Pancreas (tissue), 10 donors: ENCODE data around the gene MTHFD1L. TPM values are rescaled to one million over a fixed set of nuclear protein-coding genes. Genes with fewer than 3 reads are reported as not detected.

Experiments
- ATAC-seq, 4 donors: fragments of 200-7000 bp; cut with Tn5 transposase; one replicate each; pipeline versions ENCODE4 v1.8.0 to v1.9.1; 2020; ENCODE audit warnings: mild to moderate bottlenecking in 4 of 4, moderate library complexity in 4 of 4
- DNase-seq, 6 donors: peaks; one replicate each; pipeline ENCODE4 v3.0.0-alpha.2; 2020
- FAIRE-seq: peaks from 2 replicates; lab custom pipeline; 2012; peaks lifted over from hg19 to GRCh38; lab: Jason Lieb, UNC
- H3K27ac ChIP-seq, 4 donors: fragments of 200-600 bp; sonication (generic); 1 replicate in 3 of 4; 2 replicates in 1 of 4; pipeline versions ENCODE4 v1.5.0 to v1.8.0; 2020
- H3K27me3 ChIP-seq, 4 donors: fragments of 200-600 bp; one replicate each; pipeline ENCODE4 v1.8.0; 2021
- H3K36me3 ChIP-seq, 3 donors: fragments of 200-600 bp; sonication (generic) in 1 of 3; one replicate each; pipeline versions ENCODE4 v1.5.0 to v1.8.0; 2020 to 2021
- H3K4me1 ChIP-seq, 3 donors: fragments of 200-600 bp; one replicate each; pipeline ENCODE4 v1.8.0; 2021
- H3K4me3 ChIP-seq, 4 donors: fragments of 200-600 bp; sonication (generic) in 2 of 4; one replicate each; pipeline versions ENCODE4 v1.5.0 to v1.8.0; 2020 to 2021
- H3K9me3 ChIP-seq, 4 donors: fragments of 200-600 bp; one replicate each; pipeline ENCODE4 v1.8.0; 2021
- WGBS, 2 donors: extraction: QIAGEN DNeasy Blood & Tissue Kit; methylation state at CpG; one replicate each; pipeline ENCODE4 v1.1.7; 2013; 5-methylcytosine and 5-hydroxymethylcytosine counted together
- intact Hi-C, 3 donors: fragments of 100-400 bp; cut with DNase I; formaldehyde crosslinking; loops; one replicate each; pipeline versions ENCODE4 v1.11.1 to v1.14.2; 2022
- polyA plus RNA-seq, 2 donors: library from polyadenylated mRNA; stranded (reverse); fragments of 200-250 nt; gene quantifications; one replicate each; pipeline ENCODE4 v1.2.3, GENCODE V29; 2013
- total RNA-seq, 6 donors: library from RNA; stranded (reverse); fragmentation: NEBNext Ultra II Directional in 4 of 6; extraction: Animal tissue kit (Norgen Biotek cat#: 25700) in 4 of 6; gene quantifications; one replicate each; pipeline versions ENCODE4 v1.2.1 to v1.2.4, GENCODE V29; 2021 to 2023
- TF ChIP-seq, protein P1 (sequence below), 4 donors: fragments of 200-600 bp; sonication (generic) in 3 of 4; IDR thresholded peaks; one replicate each; pipeline versions ENCODE4 v1.5.0 to v1.8.0; 2021; ENCODE audit warnings: antibody characterized with exemption in 4 of 4
- donor health status: healthy with polysubstance abuse.
- donor health status: DM: no; HTN: no; CAD: no; lungs with moderate emphysema.
- donor health status: DM: no; HTN: no; CAD: no.
- donor health status: control.
- donor health status: control.
- donor health status: Bipolar disorder and iron deficiency.
- donor health status: DM: yes; HTN: yes; CAD: no.
- donor health status: DM: no; HTN: no; CAD: no.
- donor health status: DM: no; HTN: no; CAD: no.
- donor health status: DM: yes; HTN: yes; CAD: no.

The MTHFD1L gene
- total and polyA plus RNA-seq, 8 donors: 3.2 to 26.5 (median 9.0) TPM

DNA sequence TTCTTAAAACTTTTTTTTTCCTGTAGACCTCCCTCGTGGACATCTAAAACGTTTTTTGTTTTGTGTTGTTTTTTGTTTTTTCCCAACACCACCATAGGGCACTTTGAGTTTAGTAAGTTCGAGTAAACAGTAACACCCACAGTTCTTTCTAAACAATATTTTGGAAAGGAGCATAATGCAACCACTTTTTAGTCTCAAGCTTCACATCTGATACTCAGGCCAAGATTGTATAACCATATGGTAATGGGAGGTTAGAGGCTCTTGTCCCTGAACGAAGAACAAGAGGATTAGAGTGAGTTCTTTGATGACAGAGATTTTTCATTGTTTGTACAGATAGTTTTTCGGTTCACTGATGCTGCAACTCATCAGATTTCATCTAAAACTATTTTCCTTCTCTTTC lies 144.6 kb downstream of the MTHFD1L start:
- Histone ChIP-seq H3K27ac (no peak overlapping the region), H3K36me3 (no peaks in the 10 kb centered on the region), H3K4me1 (peaks cover 0 to 6% (median 4%) of the 10 kb centered on the region in 3 donors), H3K27me3 (no peaks in the 10 kb centered on the region), H3K9me3 (no peaks in the 10 kb centered on the region), H3K4me3 (no peak overlapping the region)
- intact Hi-C loops: loop anchor here in 1 of 3 donors (5.0 kb wide), 1 partner anchor 312 kb away; no protein-coding TSS in a partner anchor
- ATAC-seq (no peak), DNase-seq (no peak), FAIRE-seq (no peak)
- 76 to 85% methylated on average over 5 of the region's 5 CpGs for WGBS, 2 donors
- TF ChIP-seq, protein P1, sequence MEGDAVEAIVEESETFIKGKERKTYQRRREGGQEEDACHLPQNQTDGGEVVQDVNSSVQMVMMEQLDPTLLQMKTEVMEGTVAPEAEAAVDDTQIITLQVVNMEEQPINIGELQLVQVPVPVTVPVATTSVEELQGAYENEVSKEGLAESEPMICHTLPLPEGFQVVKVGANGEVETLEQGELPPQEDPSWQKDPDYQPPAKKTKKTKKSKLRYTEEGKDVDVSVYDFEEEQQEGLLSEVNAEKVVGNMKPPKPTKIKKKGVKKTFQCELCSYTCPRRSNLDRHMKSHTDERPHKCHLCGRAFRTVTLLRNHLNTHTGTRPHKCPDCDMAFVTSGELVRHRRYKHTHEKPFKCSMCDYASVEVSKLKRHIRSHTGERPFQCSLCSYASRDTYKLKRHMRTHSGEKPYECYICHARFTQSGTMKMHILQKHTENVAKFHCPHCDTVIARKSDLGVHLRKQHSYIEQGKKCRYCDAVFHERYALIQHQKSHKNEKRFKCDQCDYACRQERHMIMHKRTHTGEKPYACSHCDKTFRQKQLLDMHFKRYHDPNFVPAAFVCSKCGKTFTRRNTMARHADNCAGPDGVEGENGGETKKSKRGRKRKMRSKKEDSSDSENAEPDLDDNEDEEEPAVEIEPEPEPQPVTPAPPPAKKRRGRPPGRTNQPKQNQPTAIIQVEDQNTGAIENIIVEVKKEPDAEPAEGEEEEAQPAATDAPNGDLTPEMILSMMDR (IDR thresholded peaks at IDR 0.05): no peak

DNA sequence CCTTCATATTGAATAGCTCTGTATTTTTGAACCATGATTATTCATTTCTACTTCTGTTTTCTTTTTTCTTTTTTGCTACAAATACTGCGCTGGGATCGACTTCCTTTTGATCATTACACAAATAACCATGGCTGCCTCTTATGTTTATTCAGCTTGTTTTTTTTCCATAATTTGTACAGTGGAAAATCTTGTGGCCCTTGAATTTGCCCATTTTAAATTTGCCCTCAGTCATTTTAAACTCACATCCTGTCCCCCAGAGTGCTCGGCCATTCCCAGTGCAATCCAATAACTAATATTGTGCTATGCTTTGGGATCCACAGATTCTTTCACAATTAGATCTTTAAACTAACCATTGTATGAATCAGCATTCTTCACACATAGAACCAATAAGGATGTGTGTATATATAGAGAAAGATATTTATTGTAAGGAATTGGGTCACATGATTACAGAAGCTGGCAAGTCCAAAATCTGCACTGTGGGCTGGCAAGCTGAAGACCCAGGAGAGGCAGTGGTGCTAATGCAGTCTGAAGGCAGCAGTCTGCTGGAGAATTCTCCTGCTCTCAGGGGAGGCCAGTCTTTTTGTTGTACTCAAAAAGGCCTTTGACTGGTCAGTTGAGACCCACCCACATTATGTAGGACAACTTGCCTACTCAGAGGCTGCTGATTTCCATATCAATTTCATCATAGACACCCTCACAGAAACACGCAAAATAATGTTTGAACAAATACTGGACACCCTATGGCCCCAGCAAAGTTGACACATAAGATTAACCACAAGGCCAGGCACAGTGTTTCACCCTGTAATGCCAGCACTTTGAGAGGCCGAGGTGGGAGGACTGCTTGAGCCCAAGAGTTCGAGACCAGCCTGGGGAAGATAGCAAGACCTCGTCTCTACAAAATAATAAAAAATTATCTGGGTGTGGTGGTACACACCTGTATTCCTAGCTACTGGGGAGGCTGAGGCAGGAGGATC lies 147.1 kb downstream of the MTHFD1L start:
- no peak for DNase-seq

DNA sequence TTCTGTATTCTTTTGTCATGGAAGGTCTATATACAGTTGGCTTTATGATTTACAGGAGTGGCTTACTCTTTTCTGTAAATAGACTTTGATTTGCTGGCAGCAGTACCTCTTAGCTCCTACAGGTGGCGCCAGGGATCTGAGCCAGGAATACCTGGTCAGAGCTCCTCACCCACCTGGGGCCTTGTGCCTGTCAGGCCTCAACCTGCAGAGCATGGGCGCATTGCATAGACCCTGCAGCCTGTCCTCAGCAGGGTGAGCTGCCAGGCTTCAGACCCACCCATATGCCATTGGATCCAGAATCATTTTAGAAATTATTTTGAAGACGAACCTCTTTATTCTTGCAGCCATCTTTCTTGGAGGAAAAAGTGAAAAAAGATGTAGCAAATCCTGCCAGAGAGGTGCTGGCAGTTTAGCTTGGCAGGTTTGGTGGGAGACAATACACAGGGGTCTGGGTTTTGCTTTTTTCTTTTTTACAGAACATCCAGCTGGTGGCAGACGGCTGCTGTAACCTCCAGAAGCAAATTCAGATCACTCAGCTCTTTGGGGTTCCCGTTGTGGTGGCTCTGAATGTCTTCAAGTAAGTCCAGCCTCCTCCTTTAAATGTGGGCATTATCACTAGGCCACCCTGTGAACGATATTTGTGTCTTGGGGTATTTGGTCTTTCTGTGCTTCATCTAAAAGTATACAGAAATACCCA lies 149.1 kb downstream of the MTHFD1L start:
- ATAC-seq: peak; percentile 70 to 96 (median 90)
- H3K9me3 ChIP-seq: no peaks in the 10 kb centered on the region
- intact Hi-C loops: loop anchor here in 2 of 3 donors (5.0 kb wide), 1 partner anchor 308 kb away; no protein-coding TSS in a partner anchor
- 53 to 56% methylated on average over 6 of the region's 6 CpGs for WGBS, 2 donors
- H3K4me3 ChIP-seq: no peak overlapping the region
- TF ChIP-seq, protein P1 (IDR thresholded peaks at IDR 0.05): peak; percentile 94 to 99 (median 96)
- no peaks in the 10 kb centered on the region for H3K36me3 ChIP-seq
- DNase-seq: peak; percentile 61 to 90 (median 78)
- no peak overlapping the region for H3K27ac ChIP-seq
- no peak for FAIRE-seq
- no peaks in the 10 kb centered on the region for H3K27me3 ChIP-seq
- peaks cover 2 to 16% (median 10%) of the 10 kb centered on the region in 3 donors for H3K4me1 ChIP-seq

More for the DNA sequence above, 147.1 kb downstream of the MTHFD1L start:
- TF ChIP-seq, protein P1 (IDR thresholded peaks at IDR 0.05): no peak
- intact Hi-C loops: loop anchor here in 1 of 3 donors (5.0 kb wide), 1 partner anchor 310 kb away; no protein-coding TSS in a partner anchor
- no peaks in the 10 kb centered on the region for H3K36me3 ChIP-seq
- peak in 3 of 4 donors; percentile 25 to 55 (median 46) for ATAC-seq
- H3K9me3 ChIP-seq: no peaks in the 10 kb centered on the region
- H3K27ac ChIP-seq: peak overlapping the region in 2 of 4 donors; percentile 4 to 10
- 57 to 60% methylated on average over 7 of the region's 7 CpGs for WGBS, 2 donors
- H3K4me1 ChIP-seq: peaks cover 0 to 4% (median 0%) of the 10 kb centered on the region in 3 donors
- H3K4me3 ChIP-seq: no peak overlapping the region
- no peaks in the 10 kb centered on the region for H3K27me3 ChIP-seq
- FAIRE-seq: no peak

DNA sequence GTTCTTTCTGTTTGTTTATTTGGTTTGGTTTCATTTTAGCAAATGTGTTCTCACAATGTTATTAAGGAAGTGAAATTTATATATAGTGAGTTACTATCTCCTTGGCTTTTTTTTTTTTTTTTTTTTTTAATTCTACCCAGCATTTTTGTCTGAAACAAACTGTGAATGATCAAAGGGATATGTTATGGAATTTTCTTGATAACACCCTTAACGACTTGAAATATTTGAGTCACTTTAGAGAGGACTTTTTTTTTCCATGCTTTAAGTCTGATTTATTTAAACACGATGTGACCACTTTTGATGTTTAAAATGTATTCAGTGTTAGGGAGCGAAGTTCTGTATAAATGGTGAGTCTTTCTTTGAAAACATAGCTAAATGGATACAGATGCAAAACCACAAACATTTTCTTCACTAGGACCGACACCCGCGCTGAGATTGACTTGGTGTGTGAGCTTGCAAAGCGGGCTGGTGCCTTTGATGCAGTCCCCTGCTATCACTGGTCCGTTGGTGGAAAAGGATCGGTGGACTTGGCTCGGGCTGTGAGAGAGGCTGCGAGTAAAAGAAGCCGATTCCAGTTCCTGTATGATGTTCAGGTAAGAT lies 149.7 kb downstream of the MTHFD1L start:
- no peaks in the 10 kb centered on the region for H3K36me3 ChIP-seq
- 85 to 86% methylated on average over 12 of the region's 12 CpGs for WGBS, 2 donors
- TF ChIP-seq, protein P1 (IDR thresholded peaks at IDR 0.05): no peak

More for the DNA sequence above, 149.7 kb downstream of the MTHFD1L start:
- H3K4me1 ChIP-seq: peaks cover 8 to 17% (median 13%) of the 10 kb centered on the region in 3 donors
- H3K9me3 ChIP-seq: no peaks in the 10 kb centered on the region
- FAIRE-seq (peak; percentile 37), DNase-seq (no peak), ATAC-seq (no peak)
- intact Hi-C loops: loop anchor here in 1 of 3 donors (5.0 kb wide), 1 partner anchor 307 kb away; no protein-coding TSS in a partner anchor
- H3K4me3 ChIP-seq: no peak overlapping the region
- H3K27me3 ChIP-seq: no peaks in the 10 kb centered on the region
- H3K27ac ChIP-seq: no peak overlapping the region
